Measurements from ENCODE around the gene FAM170B.

The FAM170B gene

GRCh38 chr10:49151025-49151445 is 17.2 kb upstream of the FAM170B start:
- peak; percentile 28 for DNase-seq

- peak; percentile 73 for DNase-seq
These were observed 16.6 kb upstream of the FAM170B start for GRCh38 chr10:49150426-49150825.

- DNase-seq: peak; percentile 20
These were observed 16.1 kb upstream of the FAM170B start for GRCh38 chr10:49149881-49150280.

GRCh38 chr10:49144058-49144720 is 10.4 kb upstream of the FAM170B start:
- no peak for DNase-seq

- DNase-seq: no peak
These were observed 9.4 kb upstream of the FAM170B start for GRCh38 chr10:49143249-49143648.

- DNase-seq: no peak
These were observed 7.9 kb upstream of the FAM170B start for GRCh38 chr10:49141541-49142332.

GRCh38 chr10:49140304-49141177 is 6.7 kb upstream of the FAM170B start:
- no peak for DNase-seq

GRCh38 chr10:49139846-49140195 is 6.0 kb upstream of the FAM170B start:
- DNase-seq: no peak

- no peak for DNase-seq
These were observed 5.4 kb upstream of the FAM170B start for GRCh38 chr10:49139028-49139845.

GRCh38 chr10:49138361-49138891 is 4.6 kb upstream of the FAM170B start:
- DNase-seq: no peak

GRCh38 chr10:49136525-49136924 is 2.7 kb upstream of the FAM170B start:
- DNase-seq: no peak

- no peak for DNase-seq
These were observed 1.9 kb upstream of the FAM170B start for GRCh38 chr10:49135575-49136313.

GRCh38 chr10:49134327-49134726 is 506 bp upstream of the FAM170B start:
- no peak for DNase-seq

GRCh38 chr10:49132362-49132737 is 1.5 kb downstream of the FAM170B start:
- no peak for DNase-seq

- no peak for DNase-seq
These were observed 2.1 kb downstream of the FAM170B start for GRCh38 chr10:49131507-49132361.

- DNase-seq: no peak
These were observed 4.4 kb downstream of the FAM170B start for GRCh38 chr10:49129376-49129775.

GRCh38 chr10:49128854-49129253 is 5.0 kb downstream of the FAM170B start:
- DNase-seq: no peak

- peak; percentile 63 for DNase-seq
These were observed 9.6 kb downstream of the FAM170B start for GRCh38 chr10:49123981-49124950.

GRCh38 chr10:49120911-49121310 is 12.9 kb downstream of the FAM170B start:
- no peak for DNase-seq

Data from NCI-H345 (cell line).